HepG2 (cell line): ENCODE data around the gene MRPS14. TPM values are rescaled to one million over a fixed set of nuclear protein-coding genes. Genes with fewer than 3 reads are reported as not detected.

Experiments used
- CBX2 ChIP-seq, 2 experiments: fragments of 200-600 bp in 1 of 2; sonication (generic); formaldehyde crosslinking in 1 of 2; IDR thresholded peaks; 2 replicates each; pipeline versions ENCODE4 v1.7.0 to v1.8.1; 2018 to 2022; ENCODE audit warnings: low read depth in 2 of 2, low read length in 1 of 2, mild to moderate bottlenecking in 1 of 2, missing genetic modification reagents in 1 of 2
- CSRNP1 ChIP-seq: sonication (generic); formaldehyde crosslinking; IDR thresholded peaks from 2 replicates; pipeline ENCODE4 v1.8.1; 2023; ENCODE audit warnings: mild to moderate bottlenecking, missing genetic modification reagents
- HDAC6 ChIP-seq: fragments of 200-600 bp; sonication (generic); IDR thresholded peaks from 2 replicates; pipeline ENCODE4 v1.7.0; 2017; ENCODE audit warnings: mild to moderate bottlenecking, antibody characterized with exemption, low read length, low read depth
- HOXA5 ChIP-seq: sonication (generic); formaldehyde crosslinking; IDR thresholded peaks from 2 replicates; pipeline ENCODE4 v1.4.0; 2020; ENCODE audit warnings: missing genetic modification reagents
- KDM3A ChIP-seq: IDR thresholded peaks from 2 replicates; pipeline ENCODE4 v1.6.1; 2018; ENCODE audit warnings: low read depth, missing compliant biosample characterization
- MEIS2 ChIP-seq: sonication (generic); formaldehyde crosslinking; IDR thresholded peaks from 2 replicates; pipeline ENCODE4 v1.9.0; 2021; ENCODE audit warnings: mild to moderate bottlenecking, missing genetic modification reagents
- PAWR ChIP-seq: sonication (generic); formaldehyde crosslinking; IDR thresholded peaks from 2 replicates; pipeline ENCODE4 v1.4.0; 2020; ENCODE audit warnings: missing genetic modification reagents, mild to moderate bottlenecking, borderline replicate concordance
- SRSF1 ChIP-seq: fragments of 200-400 bp; formaldehyde crosslinking; optimal IDR thresholded peaks from 2 replicates; pipeline ENCODE3; 2017; ENCODE audit warnings: mild to moderate bottlenecking, low read depth, low read length, moderate library complexity
- TIGD3 ChIP-seq: sonication (generic); formaldehyde crosslinking; IDR thresholded peaks from 2 replicates; pipeline ENCODE4 v1.5.1; 2020; ENCODE audit warnings: mild to moderate bottlenecking, missing genetic modification reagents, borderline replicate concordance
- ZEB1 ChIP-seq: IDR thresholded peaks from 2 replicates; pipeline ENCODE4 v1.6.1; 2012; ENCODE audit warnings: mild to moderate bottlenecking, low read depth, inconsistent platforms; ENCODE audit not compliant: insufficient replicate concordance
- ZFP36L1 ChIP-seq: sonication (generic); formaldehyde crosslinking; IDR thresholded peaks from 2 replicates; pipeline ENCODE4 v1.8.0; 2022; ENCODE audit warnings: mild to moderate bottlenecking, missing genetic modification reagents, moderate library complexity
- ZNF256 ChIP-seq: sonication (generic); formaldehyde crosslinking; conservative IDR thresholded peaks from 2 replicates; pipeline ENCODE4 v1.4.0; 2020; ENCODE audit warnings: missing genetic modification reagents
- ZNF326 ChIP-seq: sonication (generic); formaldehyde crosslinking; IDR thresholded peaks from 2 replicates; pipeline ENCODE4 v1.4.0; 2020; ENCODE audit warnings: missing genetic modification reagents, borderline replicate concordance
- ZNF569 ChIP-seq: sonication (generic); formaldehyde crosslinking; IDR thresholded peaks from 2 replicates; pipeline ENCODE4 v1.5.0; 2020; ENCODE audit warnings: mild to moderate bottlenecking, missing genetic modification reagents, moderate library complexity, borderline replicate concordance
- ZNF598 ChIP-seq: sonication (generic); formaldehyde crosslinking; IDR thresholded peaks from 2 replicates; pipeline ENCODE4 v1.5.1; 2020; ENCODE audit warnings: mild to moderate bottlenecking, missing genetic modification reagents, borderline replicate concordance
- polyA plus RNA-seq, 8 experiments: library from polyadenylated mRNA; depleted of rRNA in 3 of 8; stranded (reverse) in 7 of 8; unstranded in 1 of 8; fragments of >200 nt; fragmentation: Illumina TruSeq in 4 of 8; extraction: Trizol in 4 of 8; gene quantifications; 2 replicates each; pipeline versions ENCODE4 v1.2.1 to v1.2.3, GENCODE V29; 2011 to 2016; ENCODE audit warnings: low read depth in 4 of 8, missing spikeins in 1 of 8, mixed read lengths in 1 of 8; ENCODE audit not compliant: insufficient read depth in 1 of 8
- total RNA-seq, 5 experiments: library from RNA; depleted of rRNA; stranded (reverse); fragments of >200 nt; fragmentation: Illumina TruSeq; extraction: Trizol; gene quantifications; 2 replicates each; pipeline ENCODE4 v1.2.3, GENCODE V29; 2016; ENCODE audit warnings: low read depth in 1 of 5
- TF ChIP-seq, protein P1 (sequence below), 2 experiments: sonication (generic) in 1 of 2; formaldehyde crosslinking in 1 of 2; IDR thresholded peaks; 2 replicates each; pipeline versions ENCODE4 v1.4.0 to v1.6.1; 2018 to 2020; ENCODE audit warnings: missing genetic modification reagents in 2 of 2, borderline replicate concordance in 1 of 2, low read depth in 1 of 2, mild to moderate bottlenecking in 1 of 2, missing biosample characterization in 1 of 2
- TF ChIP-seq, protein P2 (sequence below): sonication (generic); formaldehyde crosslinking; IDR thresholded peaks from 2 replicates; pipeline ENCODE4 v1.4.0; 2020; ENCODE audit warnings: mild to moderate bottlenecking, missing genetic modification reagents
- TF ChIP-seq, protein P3 (sequence below): sonication (generic); formaldehyde crosslinking; conservative IDR thresholded peaks from 2 replicates; pipeline ENCODE4 v1.4.0; 2020; ENCODE audit warnings: missing genetic modification reagents
- TF ChIP-seq, protein P4 (sequence below): IDR thresholded peaks from 2 replicates; pipeline ENCODE4 v1.6.1; 2016; ENCODE audit warnings: missing compliant biosample characterization, missing genetic modification reagents, borderline replicate concordance

The MRPS14 gene
- total and polyA plus RNA-seq, 2 of the 13 experiments (the other 11 are each of a cell fraction or from before 2014, with no cell fraction given) = 36.6 to 43.2 TPM

DNA sequence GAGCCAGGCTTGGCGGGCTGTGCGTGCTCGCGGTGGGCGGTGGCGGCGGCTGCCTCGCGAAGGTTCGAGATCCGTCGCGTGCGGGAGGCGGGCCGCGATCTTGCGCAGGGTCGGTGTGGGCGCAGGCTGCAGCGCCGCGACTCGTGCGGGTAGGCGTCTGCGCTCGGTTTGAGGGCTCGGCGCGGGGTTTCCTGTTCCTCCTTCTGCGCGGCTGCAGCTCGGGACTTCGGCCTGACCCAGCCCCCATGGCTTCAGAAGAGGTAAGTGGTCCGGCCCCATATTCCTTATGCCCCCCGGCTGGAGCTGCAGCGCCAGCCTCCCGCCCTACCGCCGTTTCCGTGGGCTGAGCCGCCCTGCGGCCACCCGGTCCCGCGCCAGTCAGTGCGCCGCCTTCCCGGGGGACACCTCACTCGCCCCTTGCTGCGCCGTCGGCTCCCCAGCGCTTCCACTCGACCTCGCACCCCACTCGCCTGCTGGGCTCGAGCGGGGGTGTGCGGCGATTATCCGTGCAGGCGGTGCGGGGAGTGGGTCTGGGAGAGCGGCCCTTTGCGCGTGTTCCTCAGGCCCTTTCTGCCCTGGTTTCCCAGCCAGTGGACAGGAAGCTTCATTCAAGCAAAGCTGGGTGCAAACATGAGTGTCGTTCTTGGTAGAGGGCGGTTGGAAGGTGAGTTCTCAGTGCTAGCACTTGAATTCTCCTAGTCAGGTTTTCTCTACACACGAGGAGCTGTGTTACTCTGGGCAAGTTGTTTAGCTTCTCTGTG is 23.1 kb downstream of the MRPS14 start, which contains the start of gene CACYBP (continued):
- TF ChIP-seq, protein P1, sequence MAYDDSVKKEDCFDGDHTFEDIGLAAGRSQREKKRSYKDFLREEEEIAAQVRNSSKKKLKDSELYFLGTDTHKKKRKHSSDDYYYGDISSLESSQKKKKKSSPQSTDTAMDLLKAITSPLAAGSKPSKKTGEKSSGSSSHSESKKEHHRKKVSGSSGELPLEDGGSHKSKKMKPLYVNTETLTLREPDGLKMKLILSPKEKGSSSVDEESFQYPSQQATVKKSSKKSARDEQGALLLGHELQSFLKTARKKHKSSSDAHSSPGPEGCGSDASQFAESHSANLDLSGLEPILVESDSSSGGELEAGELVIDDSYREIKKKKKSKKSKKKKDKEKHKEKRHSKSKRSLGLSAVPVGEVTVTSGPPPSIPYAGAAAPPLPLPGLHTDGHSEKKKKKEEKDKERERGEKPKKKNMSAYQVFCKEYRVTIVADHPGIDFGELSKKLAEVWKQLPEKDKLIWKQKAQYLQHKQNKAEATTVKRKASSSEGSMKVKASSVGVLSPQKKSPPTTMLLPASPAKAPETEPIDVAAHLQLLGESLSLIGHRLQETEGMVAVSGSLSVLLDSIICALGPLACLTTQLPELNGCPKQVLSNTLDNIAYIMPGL (CRISPR knock-in tag; IDR thresholded peaks at IDR 0.05; ENCODE audit: borderline replicate concordance in 1 of 2, low read depth in 1 of 2) = peak in 1 of 2 experiments; percentile 51; a peak in 3 of 4 replicates
- TF ChIP-seq TIGD3 (0 out of 2 replicates have a peak, but pooled peaks have one; percentile 18), KDM3A (CRISPR knock-in tag) (0 out of 2 replicates have a peak, but pooled peaks have one; percentile 7), ZNF256 (CRISPR knock-in tag) (peak; percentile 69), ZFP36L1 (CRISPR knock-in tag) (no peak; the same call in 1 of the 2 replicates), HOXA5 (peak; percentile 90), ZNF569 (CRISPR knock-in tag) (0 out of 2 replicates have a peak, but pooled peaks have one; percentile 19), MEIS2 (CRISPR knock-in tag) (peak; percentile 71; the same call in 1 of the 2 replicates), SRSF1 (peak; percentile 42), HDAC6 (no peak), ZEB1 (no peak), ZNF326 (no peak), ZNF598 (CRISPR knock-in tag) (no peak; the same call in 1 of the 2 replicates), PAWR (CRISPR knock-in tag) (0 out of 2 replicates have a peak, but pooled peaks have one; percentile 91), CSRNP1 (CRISPR knock-in tag) (peak; percentile 99), CBX2 (IDR thresholded peaks at IDR 0.05; ENCODE audit: low read depth, low read length) (no peak), CBX2 (CRISPR knock-in tag; IDR thresholded peaks at IDR 0.05; ENCODE audit: low read depth) (no peak)
- TF ChIP-seq, protein P2, sequence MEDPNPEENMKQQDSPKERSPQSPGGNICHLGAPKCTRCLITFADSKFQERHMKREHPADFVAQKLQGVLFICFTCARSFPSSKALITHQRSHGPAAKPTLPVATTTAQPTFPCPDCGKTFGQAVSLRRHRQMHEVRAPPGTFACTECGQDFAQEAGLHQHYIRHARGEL (CRISPR knock-in tag) = no peak
- TF ChIP-seq, protein P3, sequence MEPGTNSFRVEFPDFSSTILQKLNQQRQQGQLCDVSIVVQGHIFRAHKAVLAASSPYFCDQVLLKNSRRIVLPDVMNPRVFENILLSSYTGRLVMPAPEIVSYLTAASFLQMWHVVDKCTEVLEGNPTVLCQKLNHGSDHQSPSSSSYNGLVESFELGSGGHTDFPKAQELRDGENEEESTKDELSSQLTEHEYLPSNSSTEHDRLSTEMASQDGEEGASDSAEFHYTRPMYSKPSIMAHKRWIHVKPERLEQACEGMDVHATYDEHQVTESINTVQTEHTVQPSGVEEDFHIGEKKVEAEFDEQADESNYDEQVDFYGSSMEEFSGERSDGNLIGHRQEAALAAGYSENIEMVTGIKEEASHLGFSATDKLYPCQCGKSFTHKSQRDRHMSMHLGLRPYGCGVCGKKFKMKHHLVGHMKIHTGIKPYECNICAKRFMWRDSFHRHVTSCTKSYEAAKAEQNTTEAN (CRISPR knock-in tag) = 0 out of 2 replicates have a peak, but pooled peaks have one; percentile 41
- TF ChIP-seq, protein P4, sequence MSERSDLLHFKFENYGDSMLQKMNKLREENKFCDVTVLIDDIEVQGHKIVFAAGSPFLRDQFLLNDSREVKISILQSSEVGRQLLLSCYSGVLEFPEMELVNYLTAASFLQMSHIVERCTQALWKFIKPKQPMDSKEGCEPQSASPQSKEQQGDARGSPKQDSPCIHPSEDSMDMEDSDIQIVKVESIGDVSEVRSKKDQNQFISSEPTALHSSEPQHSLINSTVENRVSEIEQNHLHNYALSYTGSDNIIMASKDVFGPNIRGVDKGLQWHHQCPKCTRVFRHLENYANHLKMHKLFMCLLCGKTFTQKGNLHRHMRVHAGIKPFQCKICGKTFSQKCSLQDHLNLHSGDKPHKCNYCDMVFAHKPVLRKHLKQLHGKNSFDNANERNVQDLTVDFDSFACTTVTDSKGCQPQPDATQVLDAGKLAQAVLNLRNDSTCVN (CRISPR knock-in tag) = peak; percentile 56; the same call in 1 of the 2 replicates
